B cell (primary cell): Measurements from ENCODE around the gene KCNC4.

ENCODE experiments used
- CTCF ChIP-seq: fragments of 200-600 bp; IDR thresholded peaks from one replicate; pipeline ENCODE4 v1.8.0; 2022; ENCODE audit warnings: antibody characterized with exemption, mild to moderate bottlenecking
- EZH2 ChIP-seq: IDR thresholded peaks from 2 replicates; pipeline ENCODE4 v1.6.1; 2012; ENCODE audit warnings: borderline replicate concordance, low read depth, mild to moderate bottlenecking, moderate library complexity, low read length; ENCODE audit not compliant: insufficient read depth, poor library complexity, severe bottlenecking

GRCh38 chr1:110187139-110187890, 22.8 kb upstream of the KCNC4 start:
- TF ChIP-seq CTCF (no peak), EZH2 (no peak)
